ENCODE results near the gene MSH5. TPM values are rescaled to one million over a fixed set of nuclear protein-coding genes. Genes with fewer than 3 reads are reported as not detected.
A peak's percentile ranks its signal among the peaks of the same experiment; 100 is the strongest.

Gene MSH5
- total RNA-seq, 1 experiment from 2014 or later: 51.0 TPM

GRCh38 chr6:31733734-31734133 lies 6.1 kb upstream of the MSH5 start:
- Histone ChIP-seq H3K4me1 (peaks cover 30% of the 10 kb centered on the region), H3K27me3 (replicated peaks; ENCODE audit: control insufficient read depth, insufficient read depth, low read length) (no peaks in the 10 kb centered on the region), H3K4me3 (ENCODE audit: low read depth, low read length) (peak overlapping the region; percentile 71), H3K9me3 (no peaks in the 10 kb centered on the region), H3K36me3 (ENCODE audit: control insufficient read depth, insufficient read depth, low read length) (peaks cover 4% of the 10 kb centered on the region; the same call in 1 of the 2 replicates)
- peaks cover 41% of the 10 kb centered on the region for H3K4me1 Mint-ChIP-seq (ENCODE audit: low read depth, unreplicated experiment)
- DNase-seq: no peak
- ChIA-PET CTCF (interaction anchor here (1.1 kb wide), 1 partner anchor 36 kb away, joined by 4 read pairs; no protein-coding TSS in a partner anchor), POLR2A (no interaction called here)
- no peak for TF ChIP-seq CTCF (IDR thresholded peaks at IDR 0.05; ENCODE audit: insufficient read depth in 1 of 2, low read depth in 1 of 2, low read length in 1 of 2, severe bottlenecking in 1 of 2, unreplicated experiment in 1 of 2)
- peak overlapping the region; percentile 95 for H3K4me3 Mint-ChIP-seq (ENCODE audit: unreplicated experiment)
- peaks cover 95% of the 10 kb centered on the region for H3K36me3 Mint-ChIP-seq (ENCODE audit: insufficient read depth, unreplicated experiment)
- BruUV-seq (replicated peaks): no TSS peak
- intact Hi-C loops (cut with micrococcal nuclease; ENCODE audit: unreplicated experiment): no loop called here
- H3K9me3 Mint-ChIP-seq (ENCODE audit: unreplicated experiment): no peaks in the 10 kb centered on the region
- no peaks in the 10 kb centered on the region for H3K27me3 Mint-ChIP-seq (ENCODE audit: insufficient read depth, unreplicated experiment)
- peak overlapping the region; percentile 98 for H3K27ac Mint-ChIP-seq (ENCODE audit: unreplicated experiment)

DNA sequence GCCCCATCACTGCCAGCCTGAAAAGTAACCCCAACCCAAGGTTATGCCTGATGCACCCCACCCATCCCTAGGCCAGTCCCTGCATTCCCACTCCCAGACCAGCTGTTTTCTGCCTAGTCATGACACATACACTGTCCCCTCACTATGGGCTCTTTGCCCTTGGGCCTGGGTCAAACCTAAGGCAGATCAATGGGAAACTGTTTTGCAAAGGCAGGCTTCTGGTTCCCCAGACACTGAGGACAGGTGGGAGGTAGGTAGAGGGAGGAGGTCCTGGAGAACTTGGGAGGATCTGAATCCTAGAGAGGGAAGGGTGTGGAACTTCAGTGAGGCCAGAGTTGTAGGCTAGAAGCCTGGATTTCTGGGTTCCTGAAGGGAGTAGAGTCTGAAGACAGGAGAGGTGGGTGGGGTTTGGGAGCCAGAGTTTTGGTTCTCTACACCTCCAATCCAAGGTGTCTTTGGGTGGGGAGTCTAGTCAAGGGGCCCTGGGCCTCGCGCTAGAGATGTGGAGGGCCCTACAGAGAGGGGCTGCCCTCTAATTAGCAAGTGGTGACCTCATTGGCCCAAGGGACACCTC lies 5.5 kb upstream of the MSH5 start:
- DNase-seq: no peak
- H3K4me3 Mint-ChIP-seq (ENCODE audit: unreplicated experiment): peak overlapping the region; percentile 95
- Histone ChIP-seq H3K4me1 (peaks cover 34% of the 10 kb centered on the region), H3K36me3 (ENCODE audit: control insufficient read depth, insufficient read depth, low read length) (peaks cover 4% of the 10 kb centered on the region; the same call in 1 of the 2 replicates), H3K27me3 (replicated peaks; ENCODE audit: control insufficient read depth, insufficient read depth, low read length) (no peaks in the 10 kb centered on the region), H3K4me3 (ENCODE audit: low read depth, low read length) (peak overlapping the region; percentile 71), H3K9me3 (no peaks in the 10 kb centered on the region)
- no peak for TF ChIP-seq CTCF (IDR thresholded peaks at IDR 0.05; ENCODE audit: insufficient read depth in 1 of 2, low read depth in 1 of 2, low read length in 1 of 2, severe bottlenecking in 1 of 2, unreplicated experiment in 1 of 2)
- BruUV-seq (replicated peaks): no TSS peak
- H3K27me3 Mint-ChIP-seq (ENCODE audit: insufficient read depth, unreplicated experiment): no peaks in the 10 kb centered on the region
- peaks cover 92% of the 10 kb centered on the region for H3K36me3 Mint-ChIP-seq (ENCODE audit: insufficient read depth, unreplicated experiment)
- H3K27ac Mint-ChIP-seq (ENCODE audit: unreplicated experiment): peak overlapping the region; percentile 98
- H3K4me1 Mint-ChIP-seq (ENCODE audit: low read depth, unreplicated experiment): peaks cover 41% of the 10 kb centered on the region
- no peaks in the 10 kb centered on the region for H3K9me3 Mint-ChIP-seq (ENCODE audit: unreplicated experiment)
- POLR2A ChIA-PET: no interaction called here
- intact Hi-C loops (cut with micrococcal nuclease; ENCODE audit: unreplicated experiment): no loop called here
- CTCF ChIA-PET: no interaction called here

DNA sequence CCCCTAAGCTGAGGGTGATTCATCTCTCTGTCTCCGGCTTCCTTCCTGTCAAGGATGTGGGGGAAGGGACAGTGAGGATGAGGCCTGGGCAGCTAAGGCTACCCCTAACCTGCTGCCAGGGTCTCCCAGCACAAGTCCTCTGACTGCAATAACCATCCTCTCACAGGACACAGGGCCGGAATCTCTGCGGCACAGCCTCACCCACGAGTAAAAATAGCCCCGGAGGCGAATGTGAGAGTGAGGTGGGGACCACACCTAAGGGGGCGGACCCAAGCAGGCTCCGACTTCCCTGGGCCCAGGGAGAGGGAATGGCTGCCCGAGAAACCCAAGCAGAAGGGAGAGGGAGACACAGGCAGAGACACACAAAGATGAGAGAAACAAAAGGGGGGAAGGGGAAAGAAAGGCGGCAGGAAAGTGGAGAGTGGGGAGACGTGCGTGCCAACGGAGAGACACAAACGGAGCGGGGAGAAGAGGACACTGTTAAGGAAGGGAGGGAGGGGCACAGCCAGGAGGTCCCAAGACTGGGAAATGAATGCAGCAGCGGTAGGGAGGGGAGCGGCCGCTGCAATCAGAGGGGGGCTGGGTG lies 4.9 kb upstream of the MSH5 start:
- POLR2A ChIA-PET: interaction anchor here (0.6 to 0.7 kb wide), 3 partner anchors 11 to 32 kb away, joined by 3 to 6 read pairs (median 4); partner anchors contain the start of gene ABHD16A
- TF ChIP-seq CTCF (IDR thresholded peaks at IDR 0.05; ENCODE audit: insufficient read depth in 1 of 2, low read depth in 1 of 2, low read length in 1 of 2, severe bottlenecking in 1 of 2, unreplicated experiment in 1 of 2): no peak
- DNase-seq: peak; percentile 51 to 53
- Histone ChIP-seq H3K36me3 (ENCODE audit: control insufficient read depth, insufficient read depth, low read length) (peaks cover 4% of the 10 kb centered on the region; the same call in 1 of the 2 replicates), H3K4me3 (ENCODE audit: low read depth, low read length) (peak overlapping the region; percentile 71), H3K4me1 (peaks cover 34% of the 10 kb centered on the region), H3K9me3 (no peaks in the 10 kb centered on the region), H3K27me3 (replicated peaks; ENCODE audit: control insufficient read depth, insufficient read depth, low read length) (no peaks in the 10 kb centered on the region)
- peak overlapping the region; percentile 98 for H3K27ac Mint-ChIP-seq (ENCODE audit: unreplicated experiment)
- BruUV-seq (replicated peaks): no TSS peak
- peaks cover 92% of the 10 kb centered on the region for H3K36me3 Mint-ChIP-seq (ENCODE audit: insufficient read depth, unreplicated experiment)
- peaks cover 42% of the 10 kb centered on the region for H3K4me1 Mint-ChIP-seq (ENCODE audit: low read depth, unreplicated experiment)
- H3K4me3 Mint-ChIP-seq (ENCODE audit: unreplicated experiment): peak overlapping the region; percentile 95
- intact Hi-C loops (cut with micrococcal nuclease; ENCODE audit: unreplicated experiment): loop anchor here (5.0 kb wide), 3 partner anchors 33 to 188 kb away; partner anchors contain the start of genes ABHD16A, ATP6V1G2, CSNK2B and LY6G5B
- no peaks in the 10 kb centered on the region for H3K27me3 Mint-ChIP-seq (ENCODE audit: insufficient read depth, unreplicated experiment)
- H3K9me3 Mint-ChIP-seq (ENCODE audit: unreplicated experiment): no peaks in the 10 kb centered on the region
- CTCF ChIA-PET: interaction anchor here (0.9 kb wide), 1 partner anchor 35 kb away, joined by 5 read pairs; no protein-coding TSS in a partner anchor

All from Caco-2 (cell line).